PC-3 (cell line): ENCODE measurements around the gene HID1. TPM values are rescaled to one million over a fixed set of nuclear protein-coding genes. Genes with fewer than 3 reads are reported as not detected.

Source experiments
- ATAC-seq: fragments of 200-7000 bp; cut with Tn5 transposase; 2 replicates; pipeline ENCODE4 v1.9.1; 2020; ENCODE audit warnings: mild to moderate bottlenecking, moderate library complexity
- BruUV-seq: library from RNA; stranded (reverse); fragments of 400-500 nt; replicated peaks from 2 replicates; lab custom pipeline; 2021; lab: Mats Ljungman, UMichigan
- CTCF ChIA-PET: fragments of 300-600 bp; sonication (Branson Sonifier 250); formaldehyde crosslinking; loops from one replicate; lab custom pipeline; 2022; ENCODE audit warnings: antibody characterized with exemption; lab: Charles Lee
- POLR2A ChIA-PET: fragments of 300-600 bp; sonication (Branson Sonifier 250); formaldehyde crosslinking; loops from one replicate; lab custom pipeline; 2022; ENCODE audit warnings: antibody characterized with exemption; ENCODE audit not compliant: unreplicated experiment; lab: Charles Lee
- DNase-seq: peaks from one replicate; pipeline ENCODE4 v3.0.0-alpha.2; 2015
- H2AFZ ChIP-seq: fragments of 300-600 bp; sonication (generic); 2 replicates; pipeline ENCODE4 v1.6.0; 2016; ENCODE audit warnings: antibody characterized with exemption, low read length
- H3F3A ChIP-seq: fragments of 300-600 bp; sonication (generic); one replicate; pipeline ENCODE4 v1.6.0; 2017; ENCODE audit warnings: antibody characterized with exemption, low read length, control low read depth, mild to moderate bottlenecking; ENCODE audit not compliant: unreplicated experiment
- H3K27ac ChIP-seq: fragments of 300-600 bp; sonication (generic); 2 replicates; pipeline ENCODE4 v1.5.1; 2016; ENCODE audit warnings: mild to moderate bottlenecking, low read length
- H3K27me3 ChIP-seq: fragments of 300-600 bp; sonication (generic); 2 replicates; pipeline ENCODE4 v1.6.1; 2016; ENCODE audit warnings: low read length, mixed read lengths
- H3K36me3 ChIP-seq: fragments of 300-600 bp; sonication (generic); 2 replicates; pipeline ENCODE4 v1.6.1; 2016; ENCODE audit warnings: low read depth, mixed run types, low read length, mixed read lengths
- H3K4me1 ChIP-seq: fragments of 300-600 bp; sonication (generic); 2 replicates; pipeline ENCODE4 v1.5.1; 2016; ENCODE audit warnings: low read length; ENCODE audit not compliant: insufficient read depth
- H3K4me2 ChIP-seq: fragments of 300-600 bp; sonication (generic); 2 replicates; pipeline ENCODE4 v1.6.0; 2016; ENCODE audit warnings: low read length
- H3K4me3 ChIP-seq: fragments of 300-600 bp; sonication (generic); 2 replicates; pipeline ENCODE4 v1.5.1; 2016; ENCODE audit warnings: mild to moderate bottlenecking, low read length, mixed read lengths
- H3K79me2 ChIP-seq: fragments of 300-600 bp; sonication (generic); 2 replicates; pipeline ENCODE4 v1.6.1; 2017; ENCODE audit warnings: low read length, mixed read lengths
- H3K9ac ChIP-seq: fragments of 300-600 bp; sonication (generic); 2 replicates; pipeline ENCODE4 v1.6.0; 2016; ENCODE audit warnings: mild to moderate bottlenecking, low read length
- H3K9me2 ChIP-seq: fragments of 300-600 bp; sonication (generic); replicated peaks from 2 replicates; pipeline ENCODE4 v1.6.1; 2016; ENCODE audit warnings: mixed run types, low read length, mixed read lengths
- H3K9me3 ChIP-seq: fragments of 300-600 bp; sonication (generic); 2 replicates; pipeline ENCODE4 v1.6.1; 2016; ENCODE audit warnings: low read length, mixed read lengths
- H4K20me1 ChIP-seq: fragments of 300-600 bp; sonication (generic); 2 replicates; pipeline ENCODE4 v1.6.1; 2016; ENCODE audit warnings: low read length, mixed read lengths
- CTCF ChIP-seq: fragments of 300-600 bp; sonication (generic); conservative IDR thresholded peaks from 2 replicates; pipeline ENCODE4 v1.5.1; 2017; ENCODE audit warnings: antibody characterized with exemption, low read depth, mild to moderate bottlenecking, low read length
- EZH2 ChIP-seq: fragments of 300-600 bp; sonication (generic); IDR thresholded peaks from one replicate; pipeline ENCODE4 v1.6.1; 2017; ENCODE audit warnings: antibody characterized with exemption, mild to moderate bottlenecking, low read length; ENCODE audit not compliant: unreplicated experiment
- EZH2phosphoT487 ChIP-seq: fragments of 300-600 bp; sonication (generic); IDR thresholded peaks from 2 replicates; pipeline ENCODE4 v1.6.1; 2018; ENCODE audit warnings: mild to moderate bottlenecking, antibody characterized with exemption, low read length, borderline replicate concordance
- intact Hi-C: fragments of 100-400 bp; cut with micrococcal nuclease; formaldehyde crosslinking; loops from 2 replicates; pipeline ENCODE4 v1.9.0; 2023
- total RNA-seq: library from RNA; depleted of rRNA; stranded (reverse); fragments of >200 nt; gene quantifications from 2 replicates; pipeline ENCODE4 v1.2.3, GENCODE V29; 2014

Gene HID1
- total RNA-seq, 1 experiment from 2014 or later, result 40.6 TPM

DNA sequence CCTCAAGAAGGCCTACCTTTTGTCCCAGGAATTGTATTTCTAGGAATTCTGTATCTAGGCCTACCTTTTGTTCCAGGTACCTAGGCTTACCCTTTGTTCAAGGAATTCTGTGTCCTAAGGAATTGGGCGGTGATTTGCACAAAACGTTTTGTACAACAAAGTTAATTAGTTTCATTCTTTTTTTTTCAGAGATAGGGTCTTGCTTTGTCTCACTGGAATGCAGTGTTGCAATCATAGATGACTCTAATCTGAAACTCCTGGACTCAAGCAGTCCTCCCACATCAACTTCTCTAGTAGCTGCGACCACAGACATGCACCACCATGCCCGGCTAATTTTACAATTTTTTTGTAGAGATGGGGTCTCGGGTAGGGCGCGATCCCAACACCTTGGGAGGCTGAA, 21.9 kb upstream of the HID1 start:
- no peak overlapping the region for H3K9ac ChIP-seq
- no peaks in the 10 kb centered on the region for H3K9me3 ChIP-seq
- no peaks in the 10 kb centered on the region for H3F3A ChIP-seq
- DNase-seq, result no peak
- H3K9me2 ChIP-seq, result no peaks in the 10 kb centered on the region
- POLR2A ChIA-PET, result no interaction called here
- H3K4me3 ChIP-seq, result no peak overlapping the region
- H2AFZ ChIP-seq, result no peak overlapping the region
- no peak overlapping the region for H3K4me2 ChIP-seq
- intact Hi-C loops, result no loop called here
- no peak overlapping the region for H3K27ac ChIP-seq
- H3K36me3 ChIP-seq, result peaks cover 7% of the 10 kb centered on the region
- CTCF ChIA-PET, result no interaction called here
- BruUV-seq, result no TSS peak
- H3K4me1 ChIP-seq, result peaks cover 11% of the 10 kb centered on the region
- H3K79me2 ChIP-seq, result peaks cover 13% of the 10 kb centered on the region
- ATAC-seq, result no peak
- no peaks in the 10 kb centered on the region for H3K27me3 ChIP-seq
- no peaks in the 10 kb centered on the region for H4K20me1 ChIP-seq
- TF ChIP-seq EZH2phosphoT487 (no peak), CTCF (no peak), EZH2 (no peak)

DNA sequence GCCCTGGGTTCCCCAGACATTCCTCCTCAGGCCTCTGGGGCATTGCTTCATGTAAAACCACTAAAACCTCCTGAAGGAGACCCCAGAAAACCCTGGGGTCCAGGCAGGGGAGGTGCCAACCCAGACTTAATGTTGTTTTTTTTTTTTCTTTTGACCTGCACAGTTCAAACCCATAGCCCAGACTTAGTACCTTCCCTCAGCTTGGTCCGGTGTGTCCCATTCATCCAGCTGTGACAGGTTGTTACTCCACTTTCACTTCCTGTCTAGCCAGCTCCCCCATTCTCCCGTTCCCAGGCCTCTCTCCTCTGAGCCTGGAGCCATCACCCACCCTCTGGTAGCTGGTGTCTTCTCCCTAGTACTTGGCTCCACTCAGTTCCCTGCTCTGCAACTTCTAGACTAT, 19.7 kb upstream of the HID1 start:
- no peak for TF ChIP-seq EZH2phosphoT487
- no peak for TF ChIP-seq EZH2
- TF ChIP-seq CTCF, result no peak
- H4K20me1 ChIP-seq, result no peaks in the 10 kb centered on the region
- BruUV-seq, result no TSS peak
- H3K27me3 ChIP-seq, result no peaks in the 10 kb centered on the region
- H3K4me2 ChIP-seq, result peak overlapping the region; percentile 29; the same call in 1 of the 2 replicates
- peak overlapping the region; percentile 26 for H3K27ac ChIP-seq
- no peak for ATAC-seq
- ChIA-PET CTCF (interaction anchor here (0.5 to 2.1 kb wide), 3 partner anchors 20 to 119 kb away, joined by 3 to 10 read pairs (median 5); partner anchors contain the start of gene HID1), POLR2A (interaction anchor here (0.6 kb wide), 1 partner anchor 9 kb away, joined by 10 read pairs; no protein-coding TSS in a partner anchor)
- H3K36me3 ChIP-seq, result peaks cover 4% of the 10 kb centered on the region; the same call in 1 of the 2 replicates
- H3K4me1 ChIP-seq, result peaks cover 20% of the 10 kb centered on the region
- H3F3A ChIP-seq, result no peaks in the 10 kb centered on the region
- H2AFZ ChIP-seq, result no peak overlapping the region
- intact Hi-C loops, result no loop called here
- peaks cover 29% of the 10 kb centered on the region for H3K79me2 ChIP-seq
- H3K4me3 ChIP-seq, result no peak overlapping the region
- no peak for DNase-seq
- H3K9me2 ChIP-seq, result no peaks in the 10 kb centered on the region
- no peak overlapping the region for H3K9ac ChIP-seq
- H3K9me3 ChIP-seq, result no peaks in the 10 kb centered on the region

- Histone ChIP-seq H3K4me1 (peaks cover 20% of the 10 kb centered on the region), H3K4me3 (no peak overlapping the region), H4K20me1 (no peaks in the 10 kb centered on the region), H2AFZ (no peak overlapping the region), H3K4me2 (no peak overlapping the region), H3K9ac (no peak overlapping the region), H3K27me3 (no peaks in the 10 kb centered on the region), H3K9me2 (no peaks in the 10 kb centered on the region), H3K27ac (no peak overlapping the region), H3K36me3 (peaks cover 4% of the 10 kb centered on the region; the same call in 1 of the 2 replicates), H3K9me3 (no peaks in the 10 kb centered on the region), H3F3A (peaks cover 4% of the 10 kb centered on the region), H3K79me2 (peaks cover 29% of the 10 kb centered on the region)
- ChIA-PET CTCF (interaction anchor here (0.6 to 2.1 kb wide), 2 partner anchors 29 to 280 kb away, joined by 5 to 6 read pairs; partner anchors contain the start of gene MIF4GD), POLR2A (no interaction called here)
- no TSS peak for BruUV-seq
- ATAC-seq, result no peak
- intact Hi-C loops, result no loop called here
- TF ChIP-seq EZH2, result no peak
- no peak for TF ChIP-seq EZH2phosphoT487
- TF ChIP-seq CTCF, result no peak
- no peak for DNase-seq
These were observed 18.1 kb upstream of the HID1 start for GRCh38 chr17:74990581-74991105.
